Measurements from ENCODE around the gene FYCO1. TPM values are rescaled to one million over a fixed set of nuclear protein-coding genes. Genes with fewer than 3 reads are reported as not detected.

Gene FYCO1
- total and polyA plus RNA-seq, 7 donors: 8.4 to 115 (median 72.1) TPM

- H3K36me3 ChIP-seq: peaks cover 47 to 100% (median 55%) of the 10 kb centered on the region in 4 donors
- DNase-seq: no peak
- H3K27me3 ChIP-seq: no peaks in the 10 kb centered on the region
- WGBS, 2 donors: 87 to 90% methylated on average over 6 of the region's 6 CpGs
- intact Hi-C loops (cut with DNase I): loop anchor here (10.0 kb wide), 1 partner anchor 513 kb away; no protein-coding TSS in a partner anchor
- no peaks in the 10 kb centered on the region for H3K9me3 ChIP-seq
- no peaks in the 10 kb centered on the region for H3K4me1 ChIP-seq
- no peak overlapping the region for H3K27ac ChIP-seq
- no peak overlapping the region for H3K4me3 ChIP-seq
- no peak for TF ChIP-seq CTCF (IDR thresholded peaks at IDR 0.05)
- TF ChIP-seq POLR2A (IDR thresholded peaks at IDR 0.05): no peak
- TF ChIP-seq POLR2AphosphoS5 (IDR thresholded peaks at IDR 0.05): no peak
- TF ChIP-seq EP300 (IDR thresholded peaks at IDR 0.05): no peak
These were observed 64.1 kb downstream of the FYCO1 start for GRCh38 chr3:45931496-45931895.

GRCh38 chr3:45929042-45929679 lies 66.5 kb downstream of the FYCO1 start:
- intact Hi-C loops (cut with DNase I): no loop called here
- WGBS, 2 donors: 74 to 76% methylated on average over 9 of the region's 9 CpGs
- Histone ChIP-seq H3K27ac (no peak overlapping the region), H3K36me3 (peaks cover 30 to 100% (median 39%) of the 10 kb centered on the region in 4 donors), H3K4me1 (no peaks in the 10 kb centered on the region), H3K9me3 (no peaks in the 10 kb centered on the region), H3K27me3 (no peaks in the 10 kb centered on the region), H3K4me3 (no peak overlapping the region)
- DNase-seq: peak; percentile 65
- TF ChIP-seq EP300 (IDR thresholded peaks at IDR 0.05) (no peak), CTCF (IDR thresholded peaks at IDR 0.05) (peak in 3 of 4 experiments; percentile 13 to 49 (median 34))

GRCh38 chr3:45927881-45928280 lies 67.7 kb downstream of the FYCO1 start:
- no peak overlapping the region for H3K27ac ChIP-seq
- WGBS, 2 donors: 92 to 97% methylated on average over 2 of the region's 2 CpGs
- DNase-seq: no peak
- intact Hi-C loops (cut with DNase I): no loop called here
- no peaks in the 10 kb centered on the region for H3K27me3 ChIP-seq
- H3K9me3 ChIP-seq: no peaks in the 10 kb centered on the region
- no peak overlapping the region for H3K4me3 ChIP-seq
- H3K4me1 ChIP-seq: no peaks in the 10 kb centered on the region
- peaks cover 35 to 100% (median 48%) of the 10 kb centered on the region in 4 donors for H3K36me3 ChIP-seq
- no peak for TF ChIP-seq POLR2AphosphoS5 (IDR thresholded peaks at IDR 0.05)
- no peak for TF ChIP-seq CTCF (IDR thresholded peaks at IDR 0.05)
- TF ChIP-seq POLR2A (IDR thresholded peaks at IDR 0.05): no peak
- TF ChIP-seq EP300 (IDR thresholded peaks at IDR 0.05): no peak

GRCh38 chr3:45923755-45924154 lies 71.9 kb downstream of the FYCO1 start:
- peak; percentile 45 for DNase-seq
- TF ChIP-seq EP300 (IDR thresholded peaks at IDR 0.05) (no peak), POLR2A (IDR thresholded peaks at IDR 0.05) (no peak), POLR2AphosphoS5 (IDR thresholded peaks at IDR 0.05) (no peak), CTCF (IDR thresholded peaks at IDR 0.05) (no peak)
- Histone ChIP-seq H3K27ac (no peak overlapping the region), H3K9me3 (no peaks in the 10 kb centered on the region), H3K4me3 (no peak overlapping the region), H3K36me3 (peaks cover 40 to 100% (median 42%) of the 10 kb centered on the region in 4 donors), H3K4me1 (no peaks in the 10 kb centered on the region), H3K27me3 (no peaks in the 10 kb centered on the region)
- intact Hi-C loops (cut with DNase I): no loop called here
- WGBS, 2 donors: 58 to 79% methylated on average over 3 of the region's 3 CpGs
